Measurements from ENCODE around the gene SLC35C1.

- TF ChIP-seq CTCF (IDR thresholded peaks at IDR 0.05) (no peak), EZH2 (IDR thresholded peaks at IDR 0.05; ENCODE audit: borderline replicate concordance, insufficient read depth, low read depth, low read length, poor library complexity, severe bottlenecking) (no peak)
These were observed 2.2 kb upstream of the SLC35C1 start for GRCh38 chr11:45802531-45803317.

All from B cell (primary cell).